SU-DHL-6 (cell line): ENCODE data around the gene TXNL1.

ENCODE experiments used
- EZH2phosphoT487 ChIP-seq: fragments of 200-600 bp; sonication (generic), shearing (Covaris generic); conservative IDR thresholded peaks from 2 replicates; pipeline ENCODE4 v1.6.1; 2018; ENCODE audit warnings: mild to moderate bottlenecking, antibody characterized with exemption, low read length, moderate library complexity, mixed read lengths
- TF ChIP-seq, protein P1 (sequence below): fragments of 200-600 bp; sonication (generic); IDR thresholded peaks from one replicate; pipeline ENCODE4 v1.5.1; 2017; ENCODE audit warnings: antibody characterized with exemption, mild to moderate bottlenecking, low read length, moderate library complexity; ENCODE audit not compliant: insufficient read depth, poor library complexity, severe bottlenecking

- TF ChIP-seq, protein P1, sequence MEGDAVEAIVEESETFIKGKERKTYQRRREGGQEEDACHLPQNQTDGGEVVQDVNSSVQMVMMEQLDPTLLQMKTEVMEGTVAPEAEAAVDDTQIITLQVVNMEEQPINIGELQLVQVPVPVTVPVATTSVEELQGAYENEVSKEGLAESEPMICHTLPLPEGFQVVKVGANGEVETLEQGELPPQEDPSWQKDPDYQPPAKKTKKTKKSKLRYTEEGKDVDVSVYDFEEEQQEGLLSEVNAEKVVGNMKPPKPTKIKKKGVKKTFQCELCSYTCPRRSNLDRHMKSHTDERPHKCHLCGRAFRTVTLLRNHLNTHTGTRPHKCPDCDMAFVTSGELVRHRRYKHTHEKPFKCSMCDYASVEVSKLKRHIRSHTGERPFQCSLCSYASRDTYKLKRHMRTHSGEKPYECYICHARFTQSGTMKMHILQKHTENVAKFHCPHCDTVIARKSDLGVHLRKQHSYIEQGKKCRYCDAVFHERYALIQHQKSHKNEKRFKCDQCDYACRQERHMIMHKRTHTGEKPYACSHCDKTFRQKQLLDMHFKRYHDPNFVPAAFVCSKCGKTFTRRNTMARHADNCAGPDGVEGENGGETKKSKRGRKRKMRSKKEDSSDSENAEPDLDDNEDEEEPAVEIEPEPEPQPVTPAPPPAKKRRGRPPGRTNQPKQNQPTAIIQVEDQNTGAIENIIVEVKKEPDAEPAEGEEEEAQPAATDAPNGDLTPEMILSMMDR: no peak
- no peak for TF ChIP-seq EZH2phosphoT487
Observed at GRCh38 chr18:56574861-56575260, 63.5 kb downstream of the TXNL1 start.
